Fibroblast of skin of back (primary cell): Measurements from ENCODE around the gene NLRP11.
"Not testable (repeated sequence)": the region's sequence is repeated elsewhere in the genome, so short reads cannot be mapped to it uniquely, and the experiment has no call there.

Experiments
- DNase-seq: peaks from one replicate; pipeline ENCODE4 v3.0.0-alpha.2; 2013

Gene NLRP11

GRCh38 chr19:55777528-55777927 is 54.3 kb downstream of the NLRP11 start:
- no peak for DNase-seq

DNA sequence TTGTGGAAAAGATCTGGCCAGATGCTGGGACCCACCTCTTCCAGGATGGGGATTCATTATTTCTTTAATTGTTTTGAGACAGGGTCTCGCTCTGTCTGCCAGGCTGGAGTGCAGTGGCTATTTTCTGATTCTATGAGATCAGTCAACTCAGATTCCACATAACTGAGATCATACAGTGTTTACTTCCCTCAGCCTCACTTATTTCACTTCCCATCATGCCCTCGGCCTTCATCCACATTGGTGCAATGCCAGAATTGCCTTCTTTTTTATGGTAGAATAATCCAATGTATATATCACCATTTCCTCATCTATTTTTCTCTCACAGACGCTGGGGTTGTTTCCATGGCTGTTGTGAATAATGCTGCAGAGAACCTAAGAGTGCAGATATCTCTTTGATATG is 62.2 kb downstream of the NLRP11 start:
- not testable (repeated sequence) for DNase-seq

- not testable (repeated sequence) for DNase-seq
Observed at GRCh38 chr19:55768818-55769217, 63.0 kb downstream of the NLRP11 start, which contains the start of gene RFPL4AL1. TSS of gene RFPL4AL1 (plus strand) at chr19:55769118. CDS start at chr19:55771805, 2,687 bp downstream.

GRCh38 chr19:55766466-55766865 is 65.3 kb downstream of the NLRP11 start:
- DNase-seq: no peak

DNA sequence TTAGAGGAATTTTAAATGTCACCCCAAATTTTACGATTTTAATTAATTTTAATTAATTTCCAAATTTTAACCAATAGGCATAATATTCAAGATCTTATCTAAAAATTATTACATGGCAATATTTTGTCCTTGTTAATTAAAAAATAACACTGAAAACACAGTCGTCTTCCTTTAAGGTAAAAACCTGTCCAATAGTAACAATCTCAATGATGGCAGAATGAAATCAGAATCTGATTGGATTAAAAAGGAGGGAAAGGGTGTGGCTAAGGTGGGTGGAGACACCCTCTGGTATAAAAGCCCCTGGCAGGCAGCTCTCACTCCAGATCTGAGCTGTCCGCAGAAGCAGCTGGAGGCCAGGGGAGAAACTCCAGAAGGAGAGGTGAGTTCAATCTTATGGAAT is 73.0 kb downstream of the NLRP11 start, which contains the start of gene RFPL4A:
Gene RFPL4A (plus strand): TSS at position 301 of the 400 bp plus-strand sequence. CDS start 2,704 bp downstream, outside the sequence.
- DNase-seq: not testable (repeated sequence)

GRCh38 chr19:55756808-55757207 is 75.0 kb downstream of the NLRP11 start:
- not testable (repeated sequence) for DNase-seq

DNA sequence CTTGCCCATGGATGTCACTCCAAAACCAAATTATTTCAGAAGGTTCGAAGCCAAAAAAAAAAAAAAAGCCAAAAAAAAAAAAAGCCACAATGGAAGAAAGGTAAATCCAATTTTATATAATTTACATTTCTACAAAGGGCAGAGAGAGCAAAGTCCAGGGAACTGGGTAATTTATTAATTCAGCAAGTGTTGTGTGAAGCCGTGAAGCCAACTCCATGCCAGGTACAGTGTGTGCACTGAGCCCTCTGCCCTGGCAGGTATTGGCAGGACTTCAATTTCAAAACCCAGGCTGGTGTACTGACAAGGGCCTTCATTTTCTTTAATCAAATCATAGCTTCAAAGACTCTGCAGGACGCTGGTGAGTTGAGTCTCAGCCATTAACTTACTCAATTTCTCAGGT is 78.4 kb downstream of the NLRP11 start:
- no peak for DNase-seq

DNA sequence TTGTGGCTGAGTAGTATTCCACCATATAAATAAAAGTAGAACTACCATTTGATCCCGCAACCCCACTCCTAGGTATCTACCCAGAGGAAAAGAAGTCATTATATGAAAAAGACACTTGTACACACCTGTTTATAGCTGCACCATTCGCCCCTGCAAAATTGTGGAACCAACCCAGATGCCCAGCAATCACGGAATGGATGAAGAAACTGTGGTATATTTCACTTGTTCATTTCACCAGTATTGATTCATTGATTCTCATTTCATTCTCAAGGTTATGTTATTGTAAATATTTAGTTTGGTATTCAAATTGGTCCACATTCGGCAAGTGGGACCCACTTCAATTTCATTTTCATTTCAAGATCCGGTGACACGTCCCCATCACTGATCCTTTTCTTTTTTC is 81.1 kb downstream of the NLRP11 start:
- DNase-seq: no peak

- DNase-seq: no peak
Observed at GRCh38 chr19:55738302-55738701, 93.5 kb downstream of the NLRP11 start, which contains the start of gene NLRP9. TSS of gene NLRP9 (minus strand) at chr19:55738402. CDS start at chr19:55738374, 28 bp downstream.
